ENCODE measurements around the gene TBX2. TPM values are rescaled to one million over a fixed set of nuclear protein-coding genes. Genes with fewer than 3 reads are reported as not detected.

TBX2 gene
- total RNA-seq, 2 donors from 2014 or later, result 0.07 TPM; not detected in 1

DNA sequence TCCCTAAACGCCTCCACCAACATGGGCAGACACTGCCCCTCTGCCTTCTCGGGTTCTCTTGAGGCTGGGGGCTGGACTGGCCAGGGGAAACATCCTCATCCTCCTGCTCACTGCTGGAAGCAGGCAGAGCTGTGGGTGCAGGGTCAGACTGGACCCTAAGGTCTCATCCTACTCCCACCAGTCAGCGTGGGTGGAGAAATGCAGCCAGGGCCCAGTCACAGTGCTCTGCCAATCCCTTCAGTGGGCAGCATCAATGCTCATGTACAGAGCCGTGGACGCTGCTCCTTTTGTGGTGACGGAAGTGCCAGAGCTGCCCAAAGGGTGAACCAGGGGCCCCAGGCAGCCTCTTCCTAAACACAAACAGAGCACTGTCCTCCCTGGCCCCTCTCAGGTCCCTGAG lies 13.4 kb upstream of the TBX2 start:
- TF ChIP-seq, protein P1, sequence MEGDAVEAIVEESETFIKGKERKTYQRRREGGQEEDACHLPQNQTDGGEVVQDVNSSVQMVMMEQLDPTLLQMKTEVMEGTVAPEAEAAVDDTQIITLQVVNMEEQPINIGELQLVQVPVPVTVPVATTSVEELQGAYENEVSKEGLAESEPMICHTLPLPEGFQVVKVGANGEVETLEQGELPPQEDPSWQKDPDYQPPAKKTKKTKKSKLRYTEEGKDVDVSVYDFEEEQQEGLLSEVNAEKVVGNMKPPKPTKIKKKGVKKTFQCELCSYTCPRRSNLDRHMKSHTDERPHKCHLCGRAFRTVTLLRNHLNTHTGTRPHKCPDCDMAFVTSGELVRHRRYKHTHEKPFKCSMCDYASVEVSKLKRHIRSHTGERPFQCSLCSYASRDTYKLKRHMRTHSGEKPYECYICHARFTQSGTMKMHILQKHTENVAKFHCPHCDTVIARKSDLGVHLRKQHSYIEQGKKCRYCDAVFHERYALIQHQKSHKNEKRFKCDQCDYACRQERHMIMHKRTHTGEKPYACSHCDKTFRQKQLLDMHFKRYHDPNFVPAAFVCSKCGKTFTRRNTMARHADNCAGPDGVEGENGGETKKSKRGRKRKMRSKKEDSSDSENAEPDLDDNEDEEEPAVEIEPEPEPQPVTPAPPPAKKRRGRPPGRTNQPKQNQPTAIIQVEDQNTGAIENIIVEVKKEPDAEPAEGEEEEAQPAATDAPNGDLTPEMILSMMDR (conservative IDR thresholded peaks at IDR 0.05), result no peak
- Mint-ChIP-seq H3K9me3 (no peaks in the 10 kb centered on the region), H3K36me3 (ENCODE audit: low read depth) (peaks cover 3% of the 10 kb centered on the region), H3K4me3 (no peak overlapping the region), H3K27me3 (ENCODE audit: insufficient read depth) (peaks cover 31% of the 10 kb centered on the region), H3K27ac (no peak overlapping the region), H3K4me1 (peaks cover 2% of the 10 kb centered on the region)
- H3K4me1 ChIP-seq (ENCODE audit: control insufficient read depth, insufficient read depth, low read length), result no peaks in the 10 kb centered on the region
- peaks cover 25% of the 10 kb centered on the region for H3K27me3 ChIP-seq (ENCODE audit: control insufficient read depth, insufficient read depth, low read length, poor library complexity, severe bottlenecking)
- no peak overlapping the region for H3K27ac ChIP-seq (ENCODE audit: low read depth, low read length)
- WGBS, 2 experiments (ENCODE audit: insufficient coverage in 1 of 2, insufficient read length in 1 of 2), result 75 to 94% methylated on average over 1 to 6 of the region's 6 CpGs
- no peak overlapping the region for H3K4me3 ChIP-seq (ENCODE audit: low read length)
- H3K9ac ChIP-seq (ENCODE audit: extremely low read depth, low read length, poor library complexity, severe bottlenecking), result no peak overlapping the region
- no peaks in the 10 kb centered on the region for H3K9me3 ChIP-seq (ENCODE audit: control insufficient read depth, low read length)
- no peaks in the 10 kb centered on the region for H3K36me3 ChIP-seq (ENCODE audit: control insufficient read depth, insufficient read depth, low read length)
- no peak for DNase-seq

DNA sequence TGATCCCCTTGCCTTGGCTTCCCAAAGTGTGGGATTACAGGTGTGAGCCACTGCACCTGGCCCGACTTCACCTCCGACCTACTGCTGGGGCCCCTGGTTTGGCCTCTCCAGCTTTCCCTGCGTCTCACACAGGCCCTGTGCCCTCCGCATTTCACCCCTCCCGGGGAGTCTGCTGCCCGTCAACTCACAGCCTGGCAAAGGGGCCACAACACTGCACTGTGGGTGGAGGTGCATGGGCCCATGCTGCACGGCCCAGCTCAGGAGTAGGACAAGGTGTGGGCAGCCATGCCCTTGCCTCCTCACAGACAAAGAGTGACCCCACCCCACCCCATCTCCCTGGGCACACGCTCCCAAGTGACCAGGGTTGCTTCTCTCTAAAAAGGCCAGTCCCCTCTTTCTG lies 12.6 kb upstream of the TBX2 start:
- WGBS, 2 experiments (ENCODE audit: insufficient coverage in 1 of 2, insufficient read length in 1 of 2), result 89% methylated on average over 8 of the region's 8 CpGs; no CpG with 5 or more reads in 1 of the 2 experiments
- Mint-ChIP-seq H3K27me3 (ENCODE audit: insufficient read depth) (peaks cover 39% of the 10 kb centered on the region), H3K9me3 (no peaks in the 10 kb centered on the region), H3K4me1 (peaks cover 2% of the 10 kb centered on the region), H3K4me3 (no peak overlapping the region), H3K27ac (no peak overlapping the region), H3K36me3 (ENCODE audit: low read depth) (peaks cover 1% of the 10 kb centered on the region)
- no peak overlapping the region for H3K27ac ChIP-seq (ENCODE audit: low read depth, low read length)
- H3K27me3 ChIP-seq (ENCODE audit: control insufficient read depth, insufficient read depth, low read length, poor library complexity, severe bottlenecking), result peaks cover 33% of the 10 kb centered on the region
- H3K36me3 ChIP-seq (ENCODE audit: control insufficient read depth, insufficient read depth, low read length), result no peaks in the 10 kb centered on the region
- TF ChIP-seq, protein P1 (conservative IDR thresholded peaks at IDR 0.05), result no peak
- no peak overlapping the region for H3K4me3 ChIP-seq (ENCODE audit: low read length)
- H3K9me3 ChIP-seq (ENCODE audit: control insufficient read depth, low read length), result no peaks in the 10 kb centered on the region
- H3K4me1 ChIP-seq (ENCODE audit: control insufficient read depth, insufficient read depth, low read length), result no peaks in the 10 kb centered on the region
- no peak overlapping the region for H3K9ac ChIP-seq (ENCODE audit: extremely low read depth, low read length, poor library complexity, severe bottlenecking)
- DNase-seq, result no peak

DNA sequence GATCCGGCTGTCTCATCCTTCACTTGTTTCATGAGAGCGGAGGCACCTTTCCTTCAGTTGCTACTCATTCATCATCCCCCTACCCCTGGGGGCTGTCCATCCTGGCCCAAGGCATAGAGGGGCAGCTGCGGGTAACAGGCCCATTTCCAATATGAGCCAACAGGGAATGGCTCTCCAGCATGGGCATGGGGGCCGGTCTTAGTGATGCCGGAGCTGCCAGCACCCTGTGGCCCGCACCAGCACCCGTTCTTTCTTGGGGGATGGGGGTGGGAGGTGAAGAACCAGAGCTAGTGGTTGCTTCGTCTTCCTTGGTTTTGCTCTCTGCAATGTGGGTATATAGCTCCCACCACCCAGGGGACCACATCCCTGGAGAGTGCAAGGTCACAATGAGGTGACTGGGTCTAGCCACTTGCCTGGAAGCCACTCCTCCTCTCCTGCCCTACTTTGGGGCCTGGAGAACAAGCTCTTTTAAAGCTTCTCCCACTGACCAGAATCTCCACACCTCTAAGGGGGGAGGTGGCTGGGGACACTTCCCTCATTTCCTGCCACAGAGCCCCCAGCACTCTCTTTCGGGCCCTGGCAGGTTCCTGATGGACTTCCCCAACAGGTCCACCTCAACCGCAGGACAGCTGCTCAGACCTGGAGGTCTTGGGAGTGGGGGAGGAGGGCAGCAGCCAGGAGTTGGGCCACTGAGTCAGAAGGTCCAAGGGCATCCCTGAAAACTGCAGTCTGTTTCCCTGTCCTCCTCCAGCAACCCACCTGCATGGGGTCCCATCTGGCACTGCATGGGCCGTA lies 11.9 kb upstream of the TBX2 start:
- H3K4me3 Mint-ChIP-seq, result no peak overlapping the region
- H3K27ac Mint-ChIP-seq, result no peak overlapping the region
- no peaks in the 10 kb centered on the region for H3K9me3 Mint-ChIP-seq
- no peak overlapping the region for H3K27ac ChIP-seq (ENCODE audit: low read depth, low read length)
- peaks cover 46% of the 10 kb centered on the region for H3K27me3 Mint-ChIP-seq (ENCODE audit: insufficient read depth)
- no peak for DNase-seq
- no peaks in the 10 kb centered on the region for H3K36me3 ChIP-seq (ENCODE audit: control insufficient read depth, insufficient read depth, low read length)
- H3K36me3 Mint-ChIP-seq (ENCODE audit: low read depth), result peaks cover 5% of the 10 kb centered on the region
- peaks cover 4% of the 10 kb centered on the region for H3K4me1 Mint-ChIP-seq
- peaks cover 40% of the 10 kb centered on the region for H3K27me3 ChIP-seq (ENCODE audit: control insufficient read depth, insufficient read depth, low read length, poor library complexity, severe bottlenecking)
- H3K9me3 ChIP-seq (ENCODE audit: control insufficient read depth, low read length), result no peaks in the 10 kb centered on the region
- 96 to 100% methylated on average over 4 to 11 of the region's 11 CpGs for WGBS, 2 experiments (ENCODE audit: insufficient coverage in 1 of 2, insufficient read length in 1 of 2)
- TF ChIP-seq, protein P1 (conservative IDR thresholded peaks at IDR 0.05), result no peak
- H3K9ac ChIP-seq (ENCODE audit: extremely low read depth, low read length, poor library complexity, severe bottlenecking), result no peak overlapping the region
- H3K4me3 ChIP-seq (ENCODE audit: low read length), result no peak overlapping the region
- no peaks in the 10 kb centered on the region for H3K4me1 ChIP-seq (ENCODE audit: control insufficient read depth, insufficient read depth, low read length)
